NCI-H187 (cell line): ENCODE data around the gene GDPGP1.

Experiments
- DNase-seq, 2 experiments: peaks; one replicate each; lab custom pipeline; 2025; lab: John Stamatoyannopoulos, UW

GDPGP1 gene

GRCh38 chr15:90203922-90204321 lies 30.1 kb upstream of the GDPGP1 start:
- DNase-seq, result no peak

- no peak for DNase-seq
Observed at GRCh38 chr15:90205050-90205848, 28.8 kb upstream of the GDPGP1 start.

GRCh38 chr15:90205886-90206285 lies 28.1 kb upstream of the GDPGP1 start:
- no peak for DNase-seq

- DNase-seq, result no peak
Observed at GRCh38 chr15:90207252-90207651, 26.8 kb upstream of the GDPGP1 start.

- DNase-seq, result no peak
Observed at GRCh38 chr15:90208356-90208755, 25.7 kb upstream of the GDPGP1 start.

- no peak for DNase-seq
Observed at GRCh38 chr15:90209591-90209990, 24.4 kb upstream of the GDPGP1 start.

- no peak for DNase-seq
Observed at GRCh38 chr15:90210593-90210992, 23.4 kb upstream of the GDPGP1 start.

GRCh38 chr15:90211009-90211408 lies 23.0 kb upstream of the GDPGP1 start:
- no peak for DNase-seq

GRCh38 chr15:90211440-90212143 lies 22.4 kb upstream of the GDPGP1 start:
- no peak for DNase-seq

GRCh38 chr15:90212221-90213098 lies 21.5 kb upstream of the GDPGP1 start:
- DNase-seq, result no peak

GRCh38 chr15:90213122-90213817 lies 20.7 kb upstream of the GDPGP1 start:
- peak; percentile 56 to 57 for DNase-seq

GRCh38 chr15:90213818-90214204 lies 20.2 kb upstream of the GDPGP1 start:
- DNase-seq, result no peak

GRCh38 chr15:90214553-90215196 lies 19.3 kb upstream of the GDPGP1 start:
- DNase-seq, result no peak

- DNase-seq, result no peak
Observed at GRCh38 chr15:90217671-90218394, 16.2 kb upstream of the GDPGP1 start.

GRCh38 chr15:90219421-90220141 lies 14.4 kb upstream of the GDPGP1 start:
- no peak for DNase-seq

- DNase-seq, result peak in 1 of 2 experiments; percentile 52
Observed at GRCh38 chr15:90221246-90221900, 12.6 kb upstream of the GDPGP1 start.

GRCh38 chr15:90222547-90222946 lies 11.5 kb upstream of the GDPGP1 start:
- DNase-seq, result no peak

- no peak for DNase-seq
Observed at GRCh38 chr15:90223441-90224165, 10.4 kb upstream of the GDPGP1 start.

GRCh38 chr15:90225047-90225446 lies 9.0 kb upstream of the GDPGP1 start:
- DNase-seq, result no peak
